Cardiac fibroblast (primary cell): ENCODE measurements around the gene PDGFB.

Experiments used
- DNase-seq, 2 donors: peaks; one replicate each; pipeline versions ENCODE4 v3.0.0 to v3.0.0-alpha.2; 2010; ENCODE audit warnings: low read depth in 2 of 2
- H3K4me3 ChIP-seq, 2 donors: replicated peaks in 1 of 2; 1 replicate in 1 of 2; 2 replicates in 1 of 2; pipeline ENCODE4 v1.5.1; 2011; ENCODE audit warnings: low read depth in 2 of 2, low read length in 2 of 2, mild to moderate bottlenecking in 2 of 2, moderate library complexity in 1 of 2
- CTCF ChIP-seq: IDR thresholded peaks from one replicate; pipeline ENCODE4 v1.5.1; 2011; ENCODE audit warnings: low read depth, mild to moderate bottlenecking, low read length, inconsistent platforms

The PDGFB gene

GRCh38 chr22:39232806-39233709 lies 11.7 kb downstream of the PDGFB start:
- no peak overlapping the region for H3K4me3 ChIP-seq
- no peak for DNase-seq
- no peak for TF ChIP-seq CTCF

- H3K4me3 ChIP-seq = no peak overlapping the region
- no peak for TF ChIP-seq CTCF
- no peak for DNase-seq
These were observed 12.5 kb downstream of the PDGFB start for GRCh38 chr22:39232246-39232645.

- no peak for DNase-seq
- no peak for TF ChIP-seq CTCF
- H3K4me3 ChIP-seq = no peak overlapping the region
These were observed 13.4 kb downstream of the PDGFB start for GRCh38 chr22:39231197-39231950.

- DNase-seq = peak in 1 of 2 donors; percentile 22
- no peak for TF ChIP-seq CTCF
- H3K4me3 ChIP-seq = no peak overlapping the region
These were observed 14.3 kb downstream of the PDGFB start for GRCh38 chr22:39230261-39231196.

- no peak for TF ChIP-seq CTCF
- DNase-seq = no peak
- no peak overlapping the region for H3K4me3 ChIP-seq
These were observed 15.0 kb downstream of the PDGFB start for GRCh38 chr22:39229688-39230260.

- no peak for TF ChIP-seq CTCF
- H3K4me3 ChIP-seq = no peak overlapping the region
- DNase-seq = no peak
These were observed 15.7 kb downstream of the PDGFB start for GRCh38 chr22:39229075-39229474.
